ENCODE data around the gene FSD2. TPM values are rescaled to one million over a fixed set of nuclear protein-coding genes. Genes with fewer than 3 reads are reported as not detected.

Gene FSD2
- polyA plus RNA-seq (2013, experiment 1 of 2) = not detected
- polyA plus RNA-seq (2013, experiment 2 of 2) = not detected

- 82% methylated on average over 2 of the region's 2 CpGs for WGBS
- H3K4me1 ChIP-seq (ENCODE audit: insufficient read depth, low read length) = peaks cover 5% of the 10 kb centered on the region
- H3K36me3 ChIP-seq (ENCODE audit: insufficient read depth, low read length) = no peaks in the 10 kb centered on the region
- peaks cover 39% of the 10 kb centered on the region for H3K27me3 ChIP-seq (ENCODE audit: insufficient read depth, low read length)
- H3K27ac ChIP-seq (ENCODE audit: low read depth, low read length) = no peak within 1 kb of the TSS
- no peak within 1 kb of the TSS for H3K9ac ChIP-seq (ENCODE audit: low read depth, low read length)
- no peaks in the 10 kb centered on the region for H3K9me3 ChIP-seq (ENCODE audit: insufficient read depth, low read depth, low read length)
- H3K4me3 ChIP-seq (ENCODE audit: low read length) = no peak within 1 kb of the TSS
Measured at GRCh38 chr15:82805994-82806406, at the start of gene FSD2. TSS of gene FSD2 (minus strand) at chr15:82806069. CDS start at chr15:82787390, 18,679 bp downstream.

- Histone ChIP-seq H3K36me3 (ENCODE audit: insufficient read depth, low read length) (no peaks in the 10 kb centered on the region), H3K9ac (ENCODE audit: low read depth, low read length) (no peak overlapping the region), H3K27ac (ENCODE audit: low read depth, low read length) (no peak overlapping the region), H3K4me1 (ENCODE audit: insufficient read depth, low read length) (peaks cover 5% of the 10 kb centered on the region), H3K4me3 (ENCODE audit: low read length) (no peak overlapping the region), H3K27me3 (ENCODE audit: insufficient read depth, low read length) (no peaks in the 10 kb centered on the region), H3K9me3 (ENCODE audit: insufficient read depth, low read depth, low read length) (no peaks in the 10 kb centered on the region)
- 92% methylated on average over 21 of the region's 21 CpGs for WGBS
Measured at GRCh38 chr15:82854554-82854953, 48.7 kb upstream of the FSD2 start.

- Histone ChIP-seq H3K4me1 (ENCODE audit: insufficient read depth, low read length) (peaks cover 5% of the 10 kb centered on the region), H3K9me3 (ENCODE audit: insufficient read depth, low read depth, low read length) (no peaks in the 10 kb centered on the region), H3K36me3 (ENCODE audit: insufficient read depth, low read length) (no peaks in the 10 kb centered on the region), H3K27me3 (ENCODE audit: insufficient read depth, low read length) (no peaks in the 10 kb centered on the region), H3K27ac (ENCODE audit: low read depth, low read length) (no peak overlapping the region), H3K9ac (ENCODE audit: low read depth, low read length) (no peak overlapping the region), H3K4me3 (ENCODE audit: low read length) (no peak overlapping the region)
- 91% methylated on average over 16 of the region's 16 CpGs for WGBS
Measured at GRCh38 chr15:82852941-82853561, 47.2 kb upstream of the FSD2 start.

- no peak overlapping the region for H3K27ac ChIP-seq (ENCODE audit: low read depth, low read length)
- no peak overlapping the region for H3K4me3 ChIP-seq (ENCODE audit: low read length)
- 82% methylated on average over 9 of the region's 9 CpGs for WGBS
- H3K36me3 ChIP-seq (ENCODE audit: insufficient read depth, low read length) = no peaks in the 10 kb centered on the region
- H3K9me3 ChIP-seq (ENCODE audit: insufficient read depth, low read depth, low read length) = no peaks in the 10 kb centered on the region
- H3K4me1 ChIP-seq (ENCODE audit: insufficient read depth, low read length) = peaks cover 5% of the 10 kb centered on the region
- no peak overlapping the region for H3K9ac ChIP-seq (ENCODE audit: low read depth, low read length)
- H3K27me3 ChIP-seq (ENCODE audit: insufficient read depth, low read length) = no peaks in the 10 kb centered on the region
Measured at GRCh38 chr15:82851981-82852511, 46.2 kb upstream of the FSD2 start.

- 97% methylated on average over 14 of the region's 14 CpGs for WGBS
- no peak overlapping the region for H3K9ac ChIP-seq (ENCODE audit: low read depth, low read length)
Measured at GRCh38 chr15:82851306-82851850, 45.5 kb upstream of the FSD2 start.

GRCh38 chr15:82850731-82851130 is 44.9 kb upstream of the FSD2 start:
- H3K27ac ChIP-seq (ENCODE audit: low read depth, low read length) = no peak overlapping the region
- no peak overlapping the region for H3K4me3 ChIP-seq (ENCODE audit: low read length)
- H3K9ac ChIP-seq (ENCODE audit: low read depth, low read length) = no peak overlapping the region
- H3K4me1 ChIP-seq (ENCODE audit: insufficient read depth, low read length) = peaks cover 5% of the 10 kb centered on the region
- 91% methylated on average over 7 of the region's 7 CpGs for WGBS
- no peaks in the 10 kb centered on the region for H3K36me3 ChIP-seq (ENCODE audit: insufficient read depth, low read length)
- H3K27me3 ChIP-seq (ENCODE audit: insufficient read depth, low read length) = no peaks in the 10 kb centered on the region
- H3K9me3 ChIP-seq (ENCODE audit: insufficient read depth, low read depth, low read length) = no peaks in the 10 kb centered on the region

More at GRCh38 chr15:82851306-82851850, 45.5 kb upstream of the FSD2 start:
- Histone ChIP-seq H3K4me3 (ENCODE audit: low read length) (no peak overlapping the region), H3K27ac (ENCODE audit: low read depth, low read length) (no peak overlapping the region), H3K9me3 (ENCODE audit: insufficient read depth, low read depth, low read length) (no peaks in the 10 kb centered on the region), H3K4me1 (ENCODE audit: insufficient read depth, low read length) (peaks cover 5% of the 10 kb centered on the region), H3K27me3 (ENCODE audit: insufficient read depth, low read length) (no peaks in the 10 kb centered on the region), H3K36me3 (ENCODE audit: insufficient read depth, low read length) (no peaks in the 10 kb centered on the region)

GRCh38 chr15:82849556-82850512 is 44.0 kb upstream of the FSD2 start:
- Histone ChIP-seq H3K27ac (ENCODE audit: low read depth, low read length) (no peak overlapping the region; the same call in 1 of the 2 replicates), H3K4me3 (ENCODE audit: low read length) (no peak overlapping the region), H3K27me3 (ENCODE audit: insufficient read depth, low read length) (no peaks in the 10 kb centered on the region), H3K9me3 (ENCODE audit: insufficient read depth, low read depth, low read length) (no peaks in the 10 kb centered on the region), H3K36me3 (ENCODE audit: insufficient read depth, low read length) (no peaks in the 10 kb centered on the region), H3K4me1 (ENCODE audit: insufficient read depth, low read length) (peaks cover 5% of the 10 kb centered on the region), H3K9ac (ENCODE audit: low read depth, low read length) (peak overlapping the region; percentile 21; the same call in 1 of the 2 replicates)
- 28% methylated on average over 23 of the region's 23 CpGs for WGBS

GRCh38 chr15:82848241-82848993 is 42.5 kb upstream of the FSD2 start:
- 96% methylated on average over 9 of the region's 9 CpGs for WGBS
- H3K9ac ChIP-seq (ENCODE audit: low read depth, low read length) = no peak overlapping the region
- H3K4me3 ChIP-seq (ENCODE audit: low read length) = no peak overlapping the region
- H3K27ac ChIP-seq (ENCODE audit: low read depth, low read length) = no peak overlapping the region
- H3K36me3 ChIP-seq (ENCODE audit: insufficient read depth, low read length) = no peaks in the 10 kb centered on the region
- no peaks in the 10 kb centered on the region for H3K27me3 ChIP-seq (ENCODE audit: insufficient read depth, low read length)
- no peaks in the 10 kb centered on the region for H3K9me3 ChIP-seq (ENCODE audit: insufficient read depth, low read depth, low read length)
- H3K4me1 ChIP-seq (ENCODE audit: insufficient read depth, low read length) = peaks cover 5% of the 10 kb centered on the region

- Histone ChIP-seq H3K9ac (ENCODE audit: low read depth, low read length) (no peak overlapping the region), H3K27ac (ENCODE audit: low read depth, low read length) (no peak overlapping the region), H3K27me3 (ENCODE audit: insufficient read depth, low read length) (no peaks in the 10 kb centered on the region), H3K9me3 (ENCODE audit: insufficient read depth, low read depth, low read length) (no peaks in the 10 kb centered on the region), H3K36me3 (ENCODE audit: insufficient read depth, low read length) (no peaks in the 10 kb centered on the region), H3K4me1 (ENCODE audit: insufficient read depth, low read length) (peaks cover 5% of the 10 kb centered on the region), H3K4me3 (ENCODE audit: low read length) (no peak overlapping the region)
- WGBS = 83% methylated on average over 8 of the region's 8 CpGs
Measured at GRCh38 chr15:82847703-82848102, 41.8 kb upstream of the FSD2 start.

GRCh38 chr15:82846621-82847020 is 40.8 kb upstream of the FSD2 start:
- H3K27ac ChIP-seq (ENCODE audit: low read depth, low read length) = no peak overlapping the region
- H3K36me3 ChIP-seq (ENCODE audit: insufficient read depth, low read length) = no peaks in the 10 kb centered on the region
- H3K4me1 ChIP-seq (ENCODE audit: insufficient read depth, low read length) = peaks cover 5% of the 10 kb centered on the region
- no peak overlapping the region for H3K9ac ChIP-seq (ENCODE audit: low read depth, low read length)
- H3K9me3 ChIP-seq (ENCODE audit: insufficient read depth, low read depth, low read length) = no peaks in the 10 kb centered on the region
- H3K27me3 ChIP-seq (ENCODE audit: insufficient read depth, low read length) = no peaks in the 10 kb centered on the region
- WGBS = over 99% methylated on average over 4 of the region's 4 CpGs
- H3K4me3 ChIP-seq (ENCODE audit: low read length) = no peak overlapping the region

Data from HUES64 (cell line).